ENCODE measurements around the gene EIF3A.

EIF3A gene

GRCh38 chr10:119055472-119055871 is 25.1 kb downstream of the EIF3A start:
- no peak for DNase-seq (ENCODE audit: low spot score)
- no peak for TF ChIP-seq CTCF (IDR thresholded peaks at IDR 0.05; ENCODE audit: extremely low read depth, missing control alignments)

GRCh38 chr10:119051775-119052174 is 28.8 kb downstream of the EIF3A start:
- DNase-seq (ENCODE audit: low spot score) = no peak
- TF ChIP-seq CTCF (IDR thresholded peaks at IDR 0.05; ENCODE audit: extremely low read depth, missing control alignments) = no peak

- DNase-seq (ENCODE audit: low spot score) = no peak
- TF ChIP-seq CTCF (IDR thresholded peaks at IDR 0.05; ENCODE audit: extremely low read depth, missing control alignments) = no peak
These were observed 30.8 kb downstream of the EIF3A start for GRCh38 chr10:119049777-119050176.

- DNase-seq (ENCODE audit: low spot score) = no peak
- TF ChIP-seq CTCF (IDR thresholded peaks at IDR 0.05; ENCODE audit: extremely low read depth, missing control alignments) = no peak
These were observed 31.3 kb downstream of the EIF3A start for GRCh38 chr10:119049361-119049760.

GRCh38 chr10:119045561-119045960 is 35.1 kb downstream of the EIF3A start:
- no peak for TF ChIP-seq CTCF (IDR thresholded peaks at IDR 0.05; ENCODE audit: extremely low read depth, missing control alignments)
- DNase-seq (ENCODE audit: low spot score) = no peak

- DNase-seq (ENCODE audit: low spot score) = no peak
- no peak for TF ChIP-seq CTCF (IDR thresholded peaks at IDR 0.05; ENCODE audit: extremely low read depth, missing control alignments)
These were observed 38.4 kb downstream of the EIF3A start for GRCh38 chr10:119042169-119042568.

- TF ChIP-seq CTCF (IDR thresholded peaks at IDR 0.05; ENCODE audit: extremely low read depth, missing control alignments) = no peak
- DNase-seq (ENCODE audit: low spot score) = no peak
These were observed 39.3 kb downstream of the EIF3A start for GRCh38 chr10:119041326-119041725.

Data from GM20000 (cell line).